HG02840 (cell line): ENCODE data around the gene GRK3.
"Not testable (repeated sequence)": the region's sequence is repeated elsewhere in the genome, so short reads cannot be mapped to it uniquely, and the experiment has no call there.

ENCODE experiments used
- ATAC-seq: cut with Tn5 transposase; IDR thresholded peaks from one replicate; pipeline ENCODE4 v1.9.1; 2021; ENCODE audit warnings: mild to moderate bottlenecking, moderate library complexity, moderate number of reproducible peaks; ENCODE audit not compliant: unreplicated experiment, low FRiP score

Gene GRK3

GRCh38 chr22:25694196-25694907 lies 129.9 kb downstream of the GRK3 start:
- no peak for ATAC-seq

DNA sequence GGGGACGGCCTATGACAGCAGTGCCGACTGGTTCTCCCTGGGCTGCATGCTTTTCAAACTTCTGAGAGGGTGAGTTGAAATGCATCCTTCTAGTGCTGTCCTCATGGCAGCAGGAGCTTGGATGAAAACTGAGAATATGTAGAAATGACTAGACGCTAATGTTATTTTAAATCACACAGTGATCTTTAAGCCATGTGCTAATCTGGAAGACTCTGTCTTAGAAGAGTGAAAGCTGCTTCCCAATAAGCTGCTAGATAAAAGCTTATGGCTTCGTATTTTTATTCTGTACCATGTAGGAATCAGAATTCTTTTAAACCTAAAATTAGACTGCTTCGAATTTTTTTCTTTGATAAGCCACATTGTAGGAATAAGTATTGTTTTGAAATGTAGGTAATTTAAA lies 130.7 kb downstream of the GRK3 start:
- ATAC-seq, result no peak

GRCh38 chr22:25696763-25697162 lies 132.3 kb downstream of the GRK3 start:
- no peak for ATAC-seq

DNA sequence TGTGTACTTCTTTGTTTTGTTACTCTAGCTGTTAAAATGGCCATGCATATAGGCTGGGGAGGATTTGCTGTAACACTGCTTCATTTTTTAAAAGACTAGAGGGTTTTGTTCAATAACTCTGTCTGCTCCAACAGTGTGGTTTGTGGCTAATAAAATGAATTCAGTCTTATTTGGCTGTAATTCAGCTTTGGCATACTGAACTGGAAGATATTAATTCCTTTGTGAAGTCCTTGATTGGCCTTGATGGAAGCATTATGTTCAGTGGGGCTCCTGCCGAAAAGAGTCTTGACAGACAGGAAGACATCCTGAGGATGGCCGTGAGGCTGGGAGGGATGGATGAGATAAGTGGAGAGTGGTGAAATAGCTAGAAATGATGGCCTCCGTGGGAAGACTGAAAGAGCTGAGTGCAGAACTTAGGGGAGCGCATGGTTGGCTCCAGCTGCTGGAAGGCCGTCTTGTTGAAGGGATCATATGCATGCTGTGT lies 132.7 kb downstream of the GRK3 start:
- no peak for ATAC-seq

DNA sequence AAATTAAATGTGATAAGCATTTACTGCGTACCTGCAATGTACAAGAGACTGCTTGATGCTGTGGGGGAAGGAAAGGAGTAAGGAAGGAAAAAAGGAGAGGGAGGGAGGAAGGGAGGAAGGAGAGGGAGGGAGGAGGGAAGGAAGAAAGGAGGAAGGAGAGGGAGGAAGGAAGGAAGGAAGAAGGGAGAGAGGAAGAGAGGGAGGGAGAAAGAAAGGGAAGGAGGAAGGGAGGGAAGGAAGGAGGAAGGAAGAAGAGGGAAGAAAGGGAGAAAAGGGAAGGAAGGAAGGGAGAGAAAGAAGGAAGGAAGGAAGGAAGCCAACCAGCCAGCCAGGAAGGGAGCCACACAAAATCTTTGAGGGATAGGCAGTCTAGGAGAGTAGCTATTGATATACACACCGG lies 133.5 kb downstream of the GRK3 start:
- ATAC-seq, result no peak

GRCh38 chr22:25698461-25698860 lies 134.0 kb downstream of the GRK3 start:
- no peak for ATAC-seq

DNA sequence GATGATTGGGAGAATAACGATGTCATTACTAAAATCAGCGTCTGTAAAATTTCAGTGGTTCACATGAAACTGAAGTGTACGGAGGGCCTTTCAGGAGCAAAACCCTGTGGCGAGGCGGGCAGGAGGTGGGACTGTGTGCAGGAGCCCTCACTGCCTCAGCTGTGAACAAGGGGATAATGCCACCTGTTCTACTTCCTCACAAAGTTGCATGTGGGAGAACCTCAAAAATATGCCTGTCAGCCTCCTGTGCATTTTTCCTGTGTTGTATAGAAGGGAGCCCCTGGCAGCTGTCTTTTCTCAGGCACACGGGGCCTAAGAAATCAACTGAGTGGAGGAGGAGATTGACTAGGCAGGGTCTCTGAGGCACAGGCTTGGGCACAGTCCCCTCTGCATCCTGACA lies 134.5 kb downstream of the GRK3 start:
- no peak for ATAC-seq

DNA sequence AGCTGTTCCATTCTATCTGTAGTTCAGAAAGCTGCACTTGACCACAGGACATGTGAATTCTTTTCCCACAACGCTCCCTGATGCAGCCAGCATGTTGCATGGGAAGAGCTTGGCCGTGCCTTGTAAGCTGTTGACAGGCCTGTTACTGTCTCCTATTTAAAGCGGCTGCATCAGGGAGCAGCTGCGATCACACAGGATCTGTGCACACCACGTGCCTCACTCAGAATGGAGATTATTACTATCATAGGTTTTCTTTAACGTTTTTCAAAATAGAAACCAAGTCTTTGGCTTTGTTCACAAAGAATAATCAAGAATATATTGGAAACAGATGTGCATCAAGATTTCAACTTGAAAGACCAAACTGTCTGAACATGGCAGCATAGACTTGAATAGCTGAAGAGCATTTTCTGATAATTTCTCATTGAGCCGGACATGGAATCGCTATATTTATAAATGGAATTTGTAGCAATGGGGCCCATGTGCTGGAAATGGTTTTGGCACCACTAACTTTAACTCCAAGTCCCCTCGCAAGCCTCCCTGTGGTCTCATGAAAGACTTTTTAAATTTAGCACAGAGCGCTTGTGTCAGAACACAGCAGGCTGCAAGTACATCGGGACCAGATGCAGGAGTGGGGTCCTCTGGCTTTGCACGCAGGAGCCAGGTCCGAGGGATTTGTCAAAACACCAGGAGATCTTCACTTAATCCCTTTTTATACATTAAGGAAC lies 136.7 kb downstream of the GRK3 start:
- no peak for ATAC-seq

DNA sequence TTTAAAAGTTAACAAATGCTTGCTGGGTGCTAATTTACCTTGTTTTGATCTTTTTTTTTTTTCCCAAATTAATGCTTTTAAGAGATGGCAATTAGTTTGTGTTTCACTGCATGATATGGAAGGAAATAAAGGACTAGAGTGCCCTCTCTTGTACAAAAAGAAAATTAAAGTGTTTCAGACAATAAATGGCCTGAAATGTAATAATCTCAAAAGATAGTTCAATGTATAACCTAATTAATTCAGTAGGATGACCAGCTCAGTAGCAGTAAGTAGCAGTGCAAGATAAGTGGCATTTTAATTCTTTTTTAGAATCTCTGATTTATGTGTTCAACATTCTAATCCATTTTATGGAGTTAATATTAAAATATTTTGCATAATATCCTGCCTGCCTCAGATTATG lies 137.6 kb downstream of the GRK3 start:
- ATAC-seq, result no peak

DNA sequence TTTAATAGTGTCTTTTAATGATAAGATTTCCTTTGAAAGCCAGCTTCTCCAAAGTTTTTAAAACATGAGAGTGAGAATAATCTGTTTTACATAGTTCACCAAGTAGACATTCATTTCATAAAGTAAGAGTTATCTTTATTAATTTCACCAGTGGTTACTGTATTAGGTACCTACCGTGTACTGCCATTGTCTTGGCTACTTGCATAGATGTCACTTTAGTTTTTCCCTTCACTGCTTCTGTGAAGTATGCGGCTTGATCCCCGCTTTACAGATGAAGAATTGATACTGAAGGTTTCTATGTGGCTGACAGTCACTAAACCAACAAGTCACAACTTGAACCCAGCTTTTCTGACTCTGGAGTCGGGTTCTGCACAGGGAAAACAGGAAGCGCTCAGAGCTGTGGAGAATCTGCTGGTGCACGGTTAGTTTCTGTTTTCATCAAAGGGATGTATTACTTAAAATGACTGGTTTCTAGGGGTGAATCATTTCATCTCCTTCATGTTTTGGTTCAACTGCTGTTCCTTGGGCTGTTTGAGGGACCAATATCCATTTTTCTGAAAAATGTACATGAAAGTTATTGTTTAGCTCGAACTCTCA lies 138.2 kb downstream of the GRK3 start:
- ATAC-seq, result no peak

- ATAC-seq, result no peak
These were observed 140.2 kb downstream of the GRK3 start for GRCh38 chr22:25704701-25705100.

GRCh38 chr22:25706197-25706596 lies 141.7 kb downstream of the GRK3 start:
- no peak for ATAC-seq

DNA sequence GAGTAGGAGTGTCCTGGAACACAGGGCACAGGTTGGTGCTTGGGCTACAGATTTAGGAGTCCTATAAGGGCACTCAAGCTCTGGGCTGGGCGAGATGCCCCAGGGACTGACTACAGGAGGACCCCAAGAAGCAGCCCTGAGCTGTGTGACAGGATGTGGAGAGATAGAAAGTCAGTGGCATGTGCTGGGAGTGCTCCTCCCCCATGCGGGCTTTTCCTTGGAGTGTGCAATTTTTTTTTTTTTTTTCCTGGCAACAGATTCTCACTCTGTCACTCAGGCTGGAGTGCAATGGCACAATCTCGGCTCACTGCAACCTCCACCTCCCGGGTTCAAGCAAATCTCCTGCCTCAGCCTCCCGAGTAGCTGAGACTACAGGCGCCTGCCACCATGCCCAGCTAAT lies 144.0 kb downstream of the GRK3 start:
- ATAC-seq, result not testable (repeated sequence)

- ATAC-seq, result no peak
These were observed 145.3 kb downstream of the GRK3 start for GRCh38 chr22:25709758-25710157.

DNA sequence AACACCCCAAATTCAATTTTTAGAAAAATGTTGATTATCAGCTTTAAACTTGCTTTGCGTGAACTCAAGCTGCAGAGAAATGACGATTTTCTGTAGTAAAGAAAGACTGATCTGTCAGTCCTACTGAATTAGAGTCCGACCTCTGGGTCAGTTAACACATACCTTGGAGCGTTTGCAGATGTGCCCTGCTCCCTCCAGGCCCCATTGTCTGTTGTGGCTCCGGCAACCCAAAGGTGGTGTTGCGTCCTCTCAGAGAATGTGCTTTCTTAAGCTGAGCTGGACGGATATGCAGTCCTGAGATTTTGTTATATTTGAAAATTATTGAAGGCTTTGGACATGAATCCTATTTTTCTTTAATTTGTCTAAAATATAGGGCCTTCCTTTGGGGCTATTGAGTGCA lies 146.0 kb downstream of the GRK3 start:
- ATAC-seq, result no peak

DNA sequence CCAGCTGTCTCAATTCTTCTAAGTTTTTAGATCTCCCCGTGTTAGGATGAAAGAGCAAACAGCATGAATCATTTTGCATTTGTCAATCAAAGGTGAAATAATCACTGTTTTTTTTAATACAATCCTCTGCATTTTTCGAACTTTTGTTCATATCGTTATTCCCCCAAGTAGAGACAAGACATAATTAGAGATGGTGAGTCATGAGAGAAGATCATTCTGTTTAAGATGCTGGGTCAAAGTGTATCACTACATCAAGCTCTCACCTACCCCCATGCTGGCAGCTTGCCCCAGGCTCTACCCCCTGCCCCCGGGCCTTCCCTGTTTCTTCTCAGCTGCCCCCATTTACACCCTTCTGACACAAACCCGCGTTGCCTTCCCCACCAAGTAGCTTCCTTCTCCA lies 147.0 kb downstream of the GRK3 start:
- ATAC-seq, result no peak

GRCh38 chr22:25712661-25713400 lies 148.4 kb downstream of the GRK3 start:
- no peak for ATAC-seq

DNA sequence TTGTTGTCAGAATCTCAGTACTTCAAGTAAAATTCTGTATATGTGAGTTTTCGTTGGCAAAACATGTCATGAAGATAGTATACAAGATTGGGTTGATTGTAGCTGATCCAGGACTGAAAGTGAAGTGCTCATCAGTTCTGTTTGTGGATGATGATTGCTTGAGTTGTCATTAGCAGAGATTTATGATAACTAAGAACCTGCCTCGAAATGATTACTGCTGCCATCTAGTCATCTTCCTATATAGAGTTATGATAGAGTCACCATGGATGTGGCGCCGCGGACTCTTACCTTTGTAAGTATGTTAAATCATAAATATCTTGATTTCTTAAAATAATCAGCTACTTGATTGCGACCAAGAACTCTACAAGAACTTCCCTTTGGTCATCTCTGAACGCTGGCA lies 149.6 kb downstream of the GRK3 start:
- ATAC-seq, result no peak

DNA sequence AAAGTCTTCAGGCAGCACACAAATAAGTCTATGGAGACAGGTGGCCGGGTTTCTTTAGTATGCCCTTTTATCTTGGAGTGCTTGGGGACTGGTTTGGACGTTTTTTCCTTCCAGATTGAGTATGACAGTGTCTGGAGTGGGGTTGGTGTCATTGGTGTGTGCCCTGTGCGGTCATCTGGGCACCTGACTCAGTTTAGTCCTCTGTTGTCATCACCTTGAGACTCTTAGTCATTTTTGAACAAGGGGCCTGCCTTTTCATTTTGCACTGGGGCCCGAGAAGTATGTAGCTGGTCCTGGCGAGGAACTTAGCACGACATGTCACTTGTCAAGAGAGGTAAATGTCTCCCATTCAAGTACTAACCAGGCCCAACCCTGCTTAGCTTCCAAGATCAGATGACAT lies 150.3 kb downstream of the GRK3 start:
- ATAC-seq, result no peak

DNA sequence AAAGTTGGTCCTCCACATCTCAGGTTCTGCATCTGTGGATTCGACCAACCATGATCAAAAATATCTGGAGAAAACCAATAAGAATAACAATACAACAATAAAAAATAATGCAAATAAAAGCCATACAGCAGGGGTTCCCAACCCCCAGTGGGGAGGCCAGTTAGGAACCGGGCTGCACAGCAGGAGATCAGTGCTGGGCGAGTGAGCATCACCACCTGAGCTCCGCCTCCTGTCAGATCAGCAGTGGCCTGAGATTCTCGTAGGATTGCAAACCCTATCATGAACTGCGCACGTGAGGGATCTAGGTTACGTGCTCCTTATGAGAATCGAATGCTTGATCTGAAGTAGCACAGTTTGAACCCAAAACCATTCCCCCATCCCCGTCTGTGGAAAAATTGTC lies 152.2 kb downstream of the GRK3 start:
- no peak for ATAC-seq
